GM20000 (cell line): ENCODE data around the gene ARL8A.

ENCODE experiments used
- DNase-seq: peaks from one replicate; pipeline ENCODE4 v3.0.0; 2012; ENCODE audit warnings: low spot score
- CTCF ChIP-seq: IDR thresholded peaks from 2 replicates; pipeline ENCODE4 v1.5.1; 2012; ENCODE audit warnings: mild to moderate bottlenecking, control low read depth; ENCODE audit errors: extremely low read depth, missing control alignments

Gene ARL8A

GRCh38 chr1:202129453-202130296 lies 14.9 kb downstream of the ARL8A start:
- DNase-seq: no peak
- no peak for TF ChIP-seq CTCF

- no peak for DNase-seq
- TF ChIP-seq CTCF: no peak
These were observed 16.5 kb downstream of the ARL8A start for GRCh38 chr1:202127836-202128622.

- no peak for DNase-seq
These were observed 17.5 kb downstream of the ARL8A start for GRCh38 chr1:202127061-202127460.

GRCh38 chr1:202126426-202126825 lies 18.1 kb downstream of the ARL8A start:
- no peak for DNase-seq
- no peak for TF ChIP-seq CTCF

More at GRCh38 chr1:202127061-202127460, 17.5 kb downstream of the ARL8A start:
- TF ChIP-seq CTCF: no peak

- TF ChIP-seq CTCF: no peak
- DNase-seq: no peak
These were observed 18.9 kb downstream of the ARL8A start for GRCh38 chr1:202125611-202126010.

GRCh38 chr1:202124142-202124541 lies 20.4 kb downstream of the ARL8A start:
- no peak for TF ChIP-seq CTCF
- no peak for DNase-seq

- TF ChIP-seq CTCF: no peak
- DNase-seq: no peak
These were observed 21.2 kb downstream of the ARL8A start for GRCh38 chr1:202123336-202123813.
